SU-DHL-6 (cell line): ENCODE measurements around the gene CLCNKB.

Experiments used
- EZH2phosphoT487 ChIP-seq: fragments of 200-600 bp; sonication (generic), shearing (Covaris generic); conservative IDR thresholded peaks from 2 replicates; pipeline ENCODE4 v1.6.1; 2018; ENCODE audit warnings: mild to moderate bottlenecking, antibody characterized with exemption, low read length, moderate library complexity, mixed read lengths
- TF ChIP-seq, protein P1 (sequence below): fragments of 200-600 bp; sonication (generic); IDR thresholded peaks from one replicate; pipeline ENCODE4 v1.5.1; 2017; ENCODE audit warnings: antibody characterized with exemption, mild to moderate bottlenecking, low read length, moderate library complexity; ENCODE audit not compliant: insufficient read depth, poor library complexity, severe bottlenecking

DNA sequence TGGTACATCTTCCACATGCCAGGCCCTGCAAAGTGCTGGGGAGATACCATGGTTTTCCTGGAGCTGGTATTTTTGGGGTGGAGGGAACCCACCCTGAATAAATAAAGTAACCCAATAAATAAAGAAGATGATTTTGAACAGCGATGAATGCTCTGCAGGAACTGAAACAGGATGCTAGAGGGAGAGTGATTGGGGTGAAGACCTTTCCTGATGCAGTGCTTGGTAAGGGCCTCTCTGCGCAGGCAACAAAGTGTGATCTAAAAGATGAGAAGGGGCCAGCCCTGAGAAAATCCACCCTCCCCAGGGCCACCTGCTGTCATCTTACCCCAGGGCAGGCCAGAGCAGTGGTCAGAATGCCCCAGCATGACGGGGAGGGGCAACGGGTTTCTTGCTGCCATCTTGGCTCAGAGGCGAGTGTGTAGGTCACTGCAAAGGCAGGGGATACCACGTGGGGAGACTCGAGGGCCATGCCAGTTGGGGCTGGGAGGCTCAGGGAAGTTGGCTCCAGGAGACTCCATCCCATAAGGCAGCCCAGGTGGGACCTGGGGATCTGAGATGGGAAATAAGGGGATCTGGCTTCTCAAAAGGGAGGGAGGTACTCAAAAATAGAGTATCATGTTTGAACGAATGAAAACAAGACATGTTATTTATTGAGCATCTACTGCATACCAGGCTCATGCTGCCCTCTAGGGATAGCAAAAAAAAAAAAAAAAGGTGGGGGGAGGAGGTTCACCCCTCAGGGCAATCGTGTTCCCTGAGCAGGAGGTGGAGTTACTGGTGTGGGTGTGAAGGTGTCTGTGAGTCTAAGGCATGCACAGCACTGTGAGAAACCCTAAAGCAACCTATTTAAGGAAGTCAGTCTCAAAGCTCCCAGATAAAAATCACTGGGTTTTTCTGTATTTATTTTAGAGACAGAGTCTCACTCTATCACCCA is 36.8 kb upstream of the CLCNKB start:
- TF ChIP-seq, protein P1, sequence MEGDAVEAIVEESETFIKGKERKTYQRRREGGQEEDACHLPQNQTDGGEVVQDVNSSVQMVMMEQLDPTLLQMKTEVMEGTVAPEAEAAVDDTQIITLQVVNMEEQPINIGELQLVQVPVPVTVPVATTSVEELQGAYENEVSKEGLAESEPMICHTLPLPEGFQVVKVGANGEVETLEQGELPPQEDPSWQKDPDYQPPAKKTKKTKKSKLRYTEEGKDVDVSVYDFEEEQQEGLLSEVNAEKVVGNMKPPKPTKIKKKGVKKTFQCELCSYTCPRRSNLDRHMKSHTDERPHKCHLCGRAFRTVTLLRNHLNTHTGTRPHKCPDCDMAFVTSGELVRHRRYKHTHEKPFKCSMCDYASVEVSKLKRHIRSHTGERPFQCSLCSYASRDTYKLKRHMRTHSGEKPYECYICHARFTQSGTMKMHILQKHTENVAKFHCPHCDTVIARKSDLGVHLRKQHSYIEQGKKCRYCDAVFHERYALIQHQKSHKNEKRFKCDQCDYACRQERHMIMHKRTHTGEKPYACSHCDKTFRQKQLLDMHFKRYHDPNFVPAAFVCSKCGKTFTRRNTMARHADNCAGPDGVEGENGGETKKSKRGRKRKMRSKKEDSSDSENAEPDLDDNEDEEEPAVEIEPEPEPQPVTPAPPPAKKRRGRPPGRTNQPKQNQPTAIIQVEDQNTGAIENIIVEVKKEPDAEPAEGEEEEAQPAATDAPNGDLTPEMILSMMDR: no peak
- no peak for TF ChIP-seq EZH2phosphoT487
